ENCODE measurements around the gene PCDHGB4. TPM values are rescaled to one million over a fixed set of nuclear protein-coding genes. Genes with fewer than 3 reads are reported as not detected.

PCDHGB4 gene
- total and polyA plus RNA-seq, 2 of the 8 experiments (the other 6 are each of a cell fraction or from before 2014, with no cell fraction given), result 8.0 to 9.1 TPM

GRCh38 chr5:141383345-141383744 lies 4.2 kb upstream of the PCDHGB4 start:
- ChIA-PET POLR2A (ENCODE audit: partially characterized antibody) (no interaction called here), CTCF (ENCODE audit: partially characterized antibody) (interaction anchor here (0.7 to 1.0 kb wide), 3 partner anchors 28 to 160 kb away, joined by 3 to 4 read pairs (median 3); partner anchors contain the start of gene PCDHB14)
- no peaks in the 10 kb centered on the region; a peak in 1 of 7 replicates for H3K27me3 ChIP-seq (replicated peaks in 1 of 4; ENCODE audit: control insufficient read depth in 3 of 4, extremely low read depth in 1 of 4, insufficient read depth in 3 of 4, low read length in 3 of 4)
- H3K27ac ChIP-seq (ENCODE audit: low read depth, low read length), result no peak overlapping the region
- H2BK5ac ChIP-seq (ENCODE audit: low read depth, low read length), result no peak overlapping the region
- H3K23ac ChIP-seq (ENCODE audit: insufficient read length), result no peak overlapping the region
- H3K56ac ChIP-seq (replicated peaks; ENCODE audit: insufficient read length, low read depth, low read length), result no peak overlapping the region
- no peak overlapping the region for H4K5ac ChIP-seq (ENCODE audit: insufficient read length, low read depth, low read length)
- H2BK15ac ChIP-seq (ENCODE audit: low read length), result no peak overlapping the region
- H3K9ac ChIP-seq (replicated peaks in 1 of 4; ENCODE audit: extremely low read depth in 1 of 4, low read depth in 3 of 4, low read length in 3 of 4), result no peak overlapping the region
- DNase-seq (ENCODE audit: low read depth in 1 of 2, low spot score in 2 of 2), result no peak
- H2AFZ ChIP-seq (ENCODE audit: low read length), result no peak overlapping the region
- no peaks in the 10 kb centered on the region for H3K4me1 ChIP-seq (replicated peaks in 1 of 4; ENCODE audit: control insufficient read depth in 3 of 4, insufficient read depth in 4 of 4, low read length in 3 of 4)
- H4K20me1 ChIP-seq (replicated peaks in 1 of 2; ENCODE audit: control insufficient read depth in 1 of 2, insufficient read depth in 2 of 2, low read length in 2 of 2), result no peaks in the 10 kb centered on the region
- no peak overlapping the region for H2AK5ac ChIP-seq (ENCODE audit: low read depth, low read length)
- no peak overlapping the region for H2BK120ac ChIP-seq (replicated peaks; ENCODE audit: low read depth, low read length)
- H3K79me1 ChIP-seq (ENCODE audit: low read depth, low read length), result no peaks in the 10 kb centered on the region
- WGBS, 2 experiments (ENCODE audit: extremely low coverage in 1 of 2, insufficient coverage in 1 of 2, insufficient read length in 1 of 2, insufficient replicate concordance in 2 of 2, low coverage in 1 of 2, low lambda C conversion rate in 2 of 2, missing lambda C conversion rate in 1 of 2), result 95% methylated on average over 21 of the region's 21 CpGs; no CpG with 5 or more reads in 1 of the 2 experiments
- no peak overlapping the region for H3K4me3 ChIP-seq (ENCODE audit: extremely low read depth in 1 of 4, insufficient read depth in 2 of 4, low read depth in 3 of 4, low read length in 4 of 4)
- no peaks in the 10 kb centered on the region; the same call in 1 of the 2 replicates for H3K23me2 ChIP-seq (ENCODE audit: low read depth, low read length)
- H3K4me2 ChIP-seq (ENCODE audit: insufficient read depth in 1 of 2, low read depth in 2 of 2, low read length in 2 of 2), result no peak overlapping the region
- no peak overlapping the region for H2BK20ac ChIP-seq (ENCODE audit: low read length)
- no peak for FAIRE-seq
- peaks cover 0 to under 1% (median 0%) of the 10 kb centered on the region in 4 experiments; a peak in 2 of 8 replicates for H3K36me3 ChIP-seq (ENCODE audit: control insufficient read depth in 2 of 4, insufficient read depth in 4 of 4, low read length in 3 of 4)
- no peak overlapping the region for H3K14ac ChIP-seq (ENCODE audit: insufficient read length)
- no peaks in the 10 kb centered on the region for H3K79me2 ChIP-seq (ENCODE audit: control insufficient read depth in 1 of 2, insufficient read depth in 2 of 2, low read length in 2 of 2)
- H2BK12ac ChIP-seq (ENCODE audit: low read depth, low read length), result no peak overlapping the region
- H3K4ac ChIP-seq (replicated peaks; ENCODE audit: insufficient read length, low read depth, low read length), result no peak overlapping the region
- H3K9me3 ChIP-seq (ENCODE audit: insufficient read depth in 2 of 2, low read depth in 1 of 2, low read length in 1 of 2), result peaks cover 24 to 27% of the 10 kb centered on the region in 2 experiments
- H4K8ac ChIP-seq (ENCODE audit: extremely low read depth, insufficient read depth, low read length), result no peak overlapping the region
- H4K91ac ChIP-seq (replicated peaks; ENCODE audit: insufficient read length, low read length), result no peak overlapping the region
- TF ChIP-seq PHF8 (conservative IDR thresholded peaks at IDR 0.05; ENCODE audit: low read depth, low read length), result no peak
- TF ChIP-seq CBX8 (IDR thresholded peaks at IDR 0.05; ENCODE audit: borderline replicate concordance, low read depth, low read length), result no peak
- TF ChIP-seq JUND (IDR thresholded peaks at IDR 0.05; ENCODE audit: low read length), result no peak
- TF ChIP-seq EGR1 (IDR thresholded peaks at IDR 0.05; ENCODE audit: borderline replicate concordance, low read depth, low read length), result no peak
- no peak for TF ChIP-seq TAF7 (optimal IDR thresholded peaks at IDR 0.05; ENCODE audit: borderline replicate concordance, low read depth, low read length)
- TF ChIP-seq KDM4A (IDR thresholded peaks at IDR 0.05; ENCODE audit: low read depth, low read length, severe bottlenecking), result no peak
- TF ChIP-seq CEBPB (IDR thresholded peaks at IDR 0.05; ENCODE audit: low read depth, low read length), result no peak
- TF ChIP-seq MAX (IDR thresholded peaks at IDR 0.05), result no peak
- TF ChIP-seq CREB1 (IDR thresholded peaks at IDR 0.05), result no peak
- TF ChIP-seq RXRA (IDR thresholded peaks at IDR 0.05; ENCODE audit: insufficient read depth, low read depth, low read length), result no peak
- no peak overlapping the region for H3K18ac ChIP-seq (ENCODE audit: extremely low read depth, low read length)

Measured in H1 (cell line).